GM10248 (cell line): Measurements from ENCODE around the gene DPP10.

Experiments
- CTCF ChIA-PET: fragments of 300-600 bp; sonication (Branson Sonifier 250); formaldehyde crosslinking; extraction: SDS; loops from one replicate; lab custom pipeline; 2021; ENCODE audit warnings: antibody characterized with exemption; lab: Yijun Ruan, JAX
- POLR2A ChIA-PET: fragments of 350-650 bp; sonication (Branson Sonifier 250); formaldehyde crosslinking; extraction: SDS; loops from one replicate; lab custom pipeline; 2020; ENCODE audit warnings: antibody characterized with exemption; lab: Yijun Ruan, JAX
- DNase-seq: peaks from one replicate; pipeline ENCODE4 v3.0.0; 2012; ENCODE audit errors: extremely low spot score
- TF ChIP-seq, protein P1 (sequence below): IDR thresholded peaks from 2 replicates; pipeline ENCODE4 v1.5.1; 2012; ENCODE audit warnings: mild to moderate bottlenecking, low read depth; ENCODE audit errors: extremely low read depth, missing control alignments, control extremely low read depth

The DPP10 gene

DNA sequence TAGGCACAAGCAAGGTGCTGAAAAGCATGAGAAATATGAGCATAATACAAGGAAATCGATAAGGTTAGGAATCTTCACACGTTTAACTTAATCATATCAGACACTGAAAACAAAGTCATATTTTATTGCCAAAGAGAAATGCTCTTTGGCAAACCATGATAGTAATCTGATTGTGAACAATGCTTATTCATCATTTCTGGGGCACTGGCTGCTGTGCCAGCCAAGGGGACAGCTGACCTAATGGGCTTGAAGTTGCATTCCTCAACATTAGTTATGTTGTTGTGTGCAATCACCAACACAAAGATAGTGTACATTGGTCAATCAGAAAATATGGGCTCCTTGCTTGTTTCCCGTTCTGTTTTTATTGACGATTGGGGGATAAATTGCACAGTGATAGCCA lies 83.5 kb downstream of the DPP10 start:
- ChIA-PET CTCF (interaction anchor here (1.1 kb wide), 1 partner anchor 11 kb away, joined by 3 read pairs; no protein-coding TSS in a partner anchor), POLR2A (no interaction called here)
- DNase-seq, result no peak
- TF ChIP-seq, protein P1, sequence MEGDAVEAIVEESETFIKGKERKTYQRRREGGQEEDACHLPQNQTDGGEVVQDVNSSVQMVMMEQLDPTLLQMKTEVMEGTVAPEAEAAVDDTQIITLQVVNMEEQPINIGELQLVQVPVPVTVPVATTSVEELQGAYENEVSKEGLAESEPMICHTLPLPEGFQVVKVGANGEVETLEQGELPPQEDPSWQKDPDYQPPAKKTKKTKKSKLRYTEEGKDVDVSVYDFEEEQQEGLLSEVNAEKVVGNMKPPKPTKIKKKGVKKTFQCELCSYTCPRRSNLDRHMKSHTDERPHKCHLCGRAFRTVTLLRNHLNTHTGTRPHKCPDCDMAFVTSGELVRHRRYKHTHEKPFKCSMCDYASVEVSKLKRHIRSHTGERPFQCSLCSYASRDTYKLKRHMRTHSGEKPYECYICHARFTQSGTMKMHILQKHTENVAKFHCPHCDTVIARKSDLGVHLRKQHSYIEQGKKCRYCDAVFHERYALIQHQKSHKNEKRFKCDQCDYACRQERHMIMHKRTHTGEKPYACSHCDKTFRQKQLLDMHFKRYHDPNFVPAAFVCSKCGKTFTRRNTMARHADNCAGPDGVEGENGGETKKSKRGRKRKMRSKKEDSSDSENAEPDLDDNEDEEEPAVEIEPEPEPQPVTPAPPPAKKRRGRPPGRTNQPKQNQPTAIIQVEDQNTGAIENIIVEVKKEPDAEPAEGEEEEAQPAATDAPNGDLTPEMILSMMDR, result no peak

DNA sequence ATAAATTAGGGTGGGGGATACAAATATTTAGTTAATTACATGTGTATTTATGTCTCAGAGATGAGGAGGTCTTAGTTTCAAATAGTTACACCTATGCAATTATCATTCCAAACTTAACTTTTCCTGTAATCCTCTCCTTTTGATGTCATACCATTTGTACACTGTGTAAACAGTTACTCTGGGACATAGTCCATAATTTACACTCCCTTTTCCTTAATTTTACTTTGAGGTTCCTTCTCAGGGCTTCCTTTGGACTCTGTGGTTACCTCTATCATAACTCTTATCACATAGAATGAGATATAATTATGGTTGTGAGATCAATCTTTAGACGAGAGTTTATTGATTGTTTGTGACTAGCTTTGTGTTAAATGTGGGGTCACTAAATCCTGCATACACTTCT lies 84.4 kb downstream of the DPP10 start:
- TF ChIP-seq, protein P1, result no peak
- no peak for DNase-seq
- POLR2A ChIA-PET, result no interaction called here
- CTCF ChIA-PET, result no interaction called here

DNA sequence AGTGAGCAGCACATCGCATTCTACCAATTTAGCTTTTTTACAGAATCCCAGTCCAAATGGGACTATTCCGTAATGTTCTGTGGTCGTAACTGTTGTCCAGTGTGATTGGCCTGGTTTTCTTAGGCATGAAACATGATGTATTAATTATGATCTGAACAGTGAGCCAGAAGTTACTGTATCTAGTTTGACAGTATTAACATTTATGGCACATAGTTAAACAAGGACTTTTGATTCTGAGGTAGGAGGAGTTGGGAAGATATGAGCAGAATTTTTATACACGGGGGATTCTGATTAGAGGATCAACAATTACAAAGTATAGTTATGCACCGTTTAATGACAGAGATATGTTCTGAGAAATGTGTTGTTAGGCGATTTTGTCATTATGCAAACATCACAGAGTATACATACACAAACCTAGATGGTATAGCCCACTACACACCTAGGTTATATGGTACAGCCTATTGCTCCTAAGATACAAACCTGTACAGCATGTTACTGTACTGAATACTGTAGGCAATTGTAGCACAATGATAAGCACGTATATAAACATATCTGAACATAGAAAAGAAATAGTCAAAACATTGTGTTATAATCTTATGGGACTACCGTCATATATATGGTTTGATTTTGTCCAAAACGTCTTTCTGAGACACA lies 85.0 kb downstream of the DPP10 start:
- DNase-seq, result no peak
- TF ChIP-seq, protein P1, result no peak
- CTCF ChIA-PET, result no interaction called here
- POLR2A ChIA-PET, result no interaction called here

DNA sequence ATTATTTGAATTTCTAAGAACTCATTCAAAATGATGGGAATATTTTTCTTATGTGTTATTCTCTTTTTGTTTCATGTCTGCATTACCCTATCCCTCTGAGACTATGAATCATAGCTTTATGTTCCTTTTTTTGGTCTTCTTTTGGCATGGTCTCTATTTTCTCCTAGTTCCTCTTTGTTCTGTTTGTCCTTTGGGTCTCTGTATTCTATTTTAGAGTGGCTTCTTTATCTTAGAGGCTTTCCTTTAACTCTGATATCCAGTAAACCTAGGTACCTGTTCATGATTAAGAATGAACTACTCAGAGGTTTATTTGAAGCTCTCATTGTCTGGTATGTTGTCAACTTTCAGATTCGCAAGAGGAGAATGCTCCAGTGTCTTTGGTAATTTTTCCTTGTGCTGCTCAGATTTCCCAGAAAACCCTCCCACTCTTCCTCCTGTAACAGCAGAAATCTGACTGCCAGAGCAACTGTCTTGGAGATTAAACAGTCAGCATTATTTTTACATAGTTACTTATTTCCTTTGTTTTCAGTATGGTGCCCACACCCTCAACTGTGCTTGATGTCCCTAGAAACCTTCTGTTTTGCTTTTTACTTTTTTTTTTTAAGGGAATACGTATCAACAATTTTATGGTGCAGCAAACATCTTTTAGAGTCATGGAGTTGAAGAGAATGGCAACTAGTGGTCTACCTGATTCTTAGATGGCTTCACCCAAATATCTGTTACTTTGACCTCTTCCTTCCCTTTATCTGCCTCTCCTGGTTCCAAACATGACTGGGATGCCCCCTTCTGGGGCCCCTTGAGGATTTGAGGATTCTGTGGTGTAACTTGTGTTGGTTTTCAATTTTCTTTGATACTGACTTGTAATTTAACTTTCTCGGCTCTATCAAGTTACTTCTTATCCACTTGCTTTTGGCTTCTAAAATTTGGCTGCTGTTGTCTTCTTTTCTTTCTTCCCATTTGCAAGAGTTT lies 92.0 kb downstream of the DPP10 start:
- POLR2A ChIA-PET, result no interaction called here
- TF ChIP-seq, protein P1, result no peak
- CTCF ChIA-PET, result interaction anchor here (1.3 kb wide), 1 partner anchor 13 kb away, joined by 3 read pairs; no protein-coding TSS in a partner anchor
- no peak for DNase-seq

DNA sequence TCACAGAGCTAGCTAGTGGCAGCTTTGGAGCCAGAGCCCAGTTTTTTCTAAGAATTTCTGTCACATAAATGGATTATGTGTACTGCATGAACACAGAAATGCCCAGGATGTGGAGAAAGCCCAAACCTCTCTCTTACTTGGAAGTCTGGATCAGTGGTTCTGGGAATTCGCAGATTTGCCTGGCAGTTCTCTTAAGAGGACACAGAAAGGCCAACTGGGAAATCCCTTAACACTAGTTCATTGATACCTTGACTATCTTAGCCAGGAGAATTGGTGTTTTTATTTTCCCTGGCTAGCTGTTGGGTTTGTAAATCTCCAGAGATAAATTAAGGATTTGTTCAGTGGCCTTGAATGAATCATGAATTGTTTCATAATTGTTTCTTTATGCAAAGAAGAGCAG lies 95.3 kb downstream of the DPP10 start:
- ChIA-PET POLR2A (no interaction called here), CTCF (interaction anchor here (1.6 kb wide), 1 partner anchor 13 kb away, joined by 4 read pairs; no protein-coding TSS in a partner anchor)
- no peak for DNase-seq
- TF ChIP-seq, protein P1, result no peak

DNA sequence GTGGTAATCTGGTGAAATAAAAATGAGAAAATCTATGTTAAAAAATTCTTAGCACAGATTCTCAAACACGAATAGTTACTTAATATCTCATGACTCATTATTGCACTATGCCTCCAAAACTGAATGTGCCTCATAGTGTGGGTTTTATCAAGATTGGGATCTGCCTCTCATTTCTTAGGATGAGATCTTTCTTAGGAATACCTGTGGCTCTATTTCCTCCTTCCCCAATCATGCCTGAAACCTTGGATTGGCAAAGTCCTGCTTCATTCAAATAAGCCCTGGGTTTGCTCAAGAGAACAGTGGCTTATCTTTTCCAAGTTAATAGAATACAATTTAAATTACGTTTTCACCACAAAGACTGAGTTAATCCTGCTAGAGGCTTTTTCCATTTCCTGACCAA lies 100.3 kb downstream of the DPP10 start:
- DNase-seq, result no peak
- ChIA-PET POLR2A (no interaction called here), CTCF (interaction anchor here (1.6 kb wide), 1 partner anchor 10 kb away, joined by 3 read pairs; no protein-coding TSS in a partner anchor)
- TF ChIP-seq, protein P1, result no peak
